Stomach (tissue), 9 donors: ENCODE measurements around the gene C19orf85. TPM values are rescaled to one million over a fixed set of nuclear protein-coding genes. Genes with fewer than 3 reads are reported as not detected.

ENCODE experiments used
- DNase-seq, 2 donors: peaks; one replicate each; pipeline versions ENCODE4 v3.0.0 to v3.0.0-alpha.2; 2013 to 2019
- H3K27ac ChIP-seq, 5 donors: fragments of 200-600 bp in 4 of 5; sonication (generic) in 4 of 5; one replicate each; pipeline ENCODE4 v1.5.1; 2013 to 2019; ENCODE audit warnings: mild to moderate bottlenecking in 1 of 5, moderate library complexity in 1 of 5
- H3K27me3 ChIP-seq, 3 donors: fragments of 200-600 bp; sonication (generic); one replicate each; pipeline ENCODE4 v1.5.1; 2017 to 2019; ENCODE audit warnings: mixed run types in 1 of 3
- H3K36me3 ChIP-seq, 4 donors: fragments of 200-600 bp; sonication (generic); 1 replicate in 3 of 4; 2 replicates in 1 of 4; pipeline ENCODE4 v1.5.1; 2016 to 2019
- H3K4me1 ChIP-seq, 4 donors: fragments of 200-600 bp; sonication (generic); one replicate each; pipeline ENCODE4 v1.5.1; 2016 to 2019
- H3K4me3 ChIP-seq, 4 donors: fragments of 200-600 bp; sonication (generic) in 3 of 4; one replicate each; pipeline ENCODE4 v1.5.1; 2016 to 2019; ENCODE audit warnings: mild to moderate bottlenecking in 1 of 4
- H3K9me3 ChIP-seq, 4 donors: fragments of 200-600 bp; sonication (generic); one replicate each; pipeline ENCODE4 v1.5.1; 2016 to 2019
- CTCF ChIP-seq, 7 experiments: fragments of 450-650 bp in 4 of 7; fragments of 200-600 bp in 3 of 7; sonication (generic) in 3 of 7; IDR thresholded peaks; one replicate each; pipeline ENCODE4 v1.5.1; 2016 to 2019; ENCODE audit warnings: antibody characterized with exemption in 7 of 7, control low read depth in 2 of 7, mild to moderate bottlenecking in 1 of 7
- EP300 ChIP-seq: sonication (generic); formaldehyde crosslinking; IDR thresholded peaks from one replicate; pipeline ENCODE4 v1.6.1; 2017; ENCODE audit warnings: antibody characterized with exemption
- POLR2A ChIP-seq, 4 donors: fragments of 450-650 bp; IDR thresholded peaks; one replicate each; pipeline ENCODE4 v1.6.1; 2016; ENCODE audit warnings: antibody characterized with exemption in 4 of 4, control low read depth in 2 of 4, mild to moderate bottlenecking in 1 of 4, moderate library complexity in 1 of 4
- POLR2AphosphoS5 ChIP-seq, 3 donors: sonication (generic); formaldehyde crosslinking; IDR thresholded peaks; one replicate each; pipeline ENCODE4 v1.6.1; 2016; ENCODE audit warnings: antibody characterized with exemption in 3 of 3
- WGBS, 5 donors: extraction: QIAGEN DNeasy Blood & Tissue Kit in 3 of 5; methylation state at CpG; one replicate each; pipeline versions ENCODE4 v1.1.5 to v1.1.7; 2013 to 2018; 5-methylcytosine and 5-hydroxymethylcytosine counted together
- intact Hi-C: fragments of 100-400 bp; cut with DNase I; formaldehyde crosslinking; loops from one replicate; pipeline ENCODE4 v1.15.1; 2023; ENCODE audit warnings: low total_unique reads
- polyA plus RNA-seq, 3 donors: library from polyadenylated mRNA; stranded (reverse); fragments of 200-250 nt; gene quantifications; one replicate each; pipeline ENCODE4 v1.2.3, GENCODE V29; 2013
- total RNA-seq, 5 donors: library from RNA; depleted of rRNA; stranded (reverse); fragments of >200 nt; gene quantifications; one replicate each; pipeline versions ENCODE4 v1.1.0 to v1.2.3, GENCODE V29; 2014 to 2016
- donor health status: healthy with polysubstance abuse.
- donor health status: Bipolar disorder and iron deficiency.
- donor health status: healthy.

The C19orf85 gene
- total and polyA plus RNA-seq, 8 donors = 0.23 TPM; not detected in 7

- H3K27ac ChIP-seq = no peak overlapping the region
- H3K36me3 ChIP-seq = peaks cover 6 to 27% (median 23%) of the 10 kb centered on the region in 4 donors
- H3K4me3 ChIP-seq = peak overlapping the region in 2 of 4 donors; percentile 51 to 60
- intact Hi-C loops = no loop called here
- no peaks in the 10 kb centered on the region for H3K9me3 ChIP-seq
- no peak for TF ChIP-seq POLR2A (IDR thresholded peaks at IDR 0.05)
- no peak for TF ChIP-seq POLR2AphosphoS5 (IDR thresholded peaks at IDR 0.05)
- TF ChIP-seq EP300 = no peak
- TF ChIP-seq CTCF (IDR thresholded peaks at IDR 0.05) = no peak
- H3K27me3 ChIP-seq = no peaks in the 10 kb centered on the region
- peaks cover 14 to 30% (median 25%) of the 10 kb centered on the region in 4 donors for H3K4me1 ChIP-seq
- 82 to 87% (median 85%) methylated on average over 13 of the region's 13 CpGs for WGBS, 5 donors
- DNase-seq = no peak
Measured at GRCh38 chr19:55477905-55478304, 13.4 kb upstream of the C19orf85 start.

DNA sequence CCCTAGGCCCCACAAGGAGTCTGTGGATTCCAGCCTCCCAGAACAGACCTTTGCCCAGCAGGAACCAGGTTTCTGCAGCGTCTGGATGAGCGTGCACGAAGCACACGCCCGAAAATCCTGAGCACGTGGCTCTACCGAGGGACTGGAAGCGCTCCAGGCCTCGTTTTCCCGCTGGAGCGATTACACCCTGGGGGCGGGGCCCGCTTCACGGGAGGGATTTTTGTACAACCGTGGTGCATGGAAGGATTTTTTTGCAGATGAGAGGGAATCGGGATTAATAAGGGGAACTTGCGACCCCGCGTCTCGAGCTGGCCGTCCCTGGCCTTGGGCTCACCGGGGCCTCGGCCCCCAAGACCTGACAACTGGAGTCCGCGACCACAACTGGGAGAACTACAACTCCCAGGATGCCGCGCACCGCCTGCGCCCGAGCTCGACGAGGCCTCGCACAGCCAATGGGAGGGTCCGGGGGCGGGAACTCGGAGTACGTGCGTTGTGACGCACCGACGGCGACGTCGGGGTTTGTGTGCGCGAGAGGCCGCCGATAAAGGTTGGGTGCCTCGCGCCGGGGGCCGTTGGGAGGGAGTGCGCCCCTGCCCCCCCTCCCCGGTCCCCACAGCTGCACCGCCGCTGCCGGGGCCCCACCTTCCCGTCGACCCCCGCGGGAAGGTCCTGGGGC, 11.7 kb upstream of the C19orf85 start, which contains the start of gene ZNF628:
TSS of gene ZNF628 (plus strand) at position 518 of the 676 bp plus-strand sequence. CDS start 3,294 bp downstream, outside the sequence.
- peaks cover 14 to 30% (median 25%) of the 10 kb centered on the region in 4 donors for H3K4me1 ChIP-seq
- peak; percentile 85 to 96 (median 94) for TF ChIP-seq POLR2AphosphoS5 (IDR thresholded peaks at IDR 0.05)
- TF ChIP-seq POLR2A (IDR thresholded peaks at IDR 0.05) = peak in 1 of 4 donors; percentile 71
- no peak for TF ChIP-seq EP300
- WGBS, 5 donors = 0 to 3% (median 1%) methylated on average over 25 to 61 of the region's 61 CpGs
- peaks cover 0 to 10% (median 6%) of the 10 kb centered on the region in 4 donors for H3K36me3 ChIP-seq
- H3K27ac ChIP-seq = peak within 1 kb of the TSS; percentile 94 to 98 (median 95)
- no peaks in the 10 kb centered on the region for H3K27me3 ChIP-seq
- no peaks in the 10 kb centered on the region for H3K9me3 ChIP-seq
- DNase-seq = peak; percentile 99 to 100
- peak within 1 kb of the TSS; percentile 51 to 69 (median 60) for H3K4me3 ChIP-seq
- intact Hi-C loops = no loop called here

- no peaks in the 10 kb centered on the region for H3K9me3 ChIP-seq
- DNase-seq = peak in 1 of 2 donors; percentile 46
- peaks cover 14 to 30% (median 25%) of the 10 kb centered on the region in 4 donors for H3K4me1 ChIP-seq
- WGBS, 5 donors = 84 to 90% (median 86%) methylated on average over 14 to 19 of the region's 19 CpGs
- intact Hi-C loops = no loop called here
- H3K27me3 ChIP-seq = no peaks in the 10 kb centered on the region
- no peak overlapping the region for H3K4me3 ChIP-seq
- no peak overlapping the region for H3K27ac ChIP-seq
- no peaks in the 10 kb centered on the region for H3K36me3 ChIP-seq
- TF ChIP-seq EP300 (no peak), CTCF (IDR thresholded peaks at IDR 0.05) (no peak), POLR2AphosphoS5 (IDR thresholded peaks at IDR 0.05) (no peak), POLR2A (IDR thresholded peaks at IDR 0.05) (no peak)
Measured at GRCh38 chr19:55474269-55475265, 10.0 kb upstream of the C19orf85 start.

DNA sequence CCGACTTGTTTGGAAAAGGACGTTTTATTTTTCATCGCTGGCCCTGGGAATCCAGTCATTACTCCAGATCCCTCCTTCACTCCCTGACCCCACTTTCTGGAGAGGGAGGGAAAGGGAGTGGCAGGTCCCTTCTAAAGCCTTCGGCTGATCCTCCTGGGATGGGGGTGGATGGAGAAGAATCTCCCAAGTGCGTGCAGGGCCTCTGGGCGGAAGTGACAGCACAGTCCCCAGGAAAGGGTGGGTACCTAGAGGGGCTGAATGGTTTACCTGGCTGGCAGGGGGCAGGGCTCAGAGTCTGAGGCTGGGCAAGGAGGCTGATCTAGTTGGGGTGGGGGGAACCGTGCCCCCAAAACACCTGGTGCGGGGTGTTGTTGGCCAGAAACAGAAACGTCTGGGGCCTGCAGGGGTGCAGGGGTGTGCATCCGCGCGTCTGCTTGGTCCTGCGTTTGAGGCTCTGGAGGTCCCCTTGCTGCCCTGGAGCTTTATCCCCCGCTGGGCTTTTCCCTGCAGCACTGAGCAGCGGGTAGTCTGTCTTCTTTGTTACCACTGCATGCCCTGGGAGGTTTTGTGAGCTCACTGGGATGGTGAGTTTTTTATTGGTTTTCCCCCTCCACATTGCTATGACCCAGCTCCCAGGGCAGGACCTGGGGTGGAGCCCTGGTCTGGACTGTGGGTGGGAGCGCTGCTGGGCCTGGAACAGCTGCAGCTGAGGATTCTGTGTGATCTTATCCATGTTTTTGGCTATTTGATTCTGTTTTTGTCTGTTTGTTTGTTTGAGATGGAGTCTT, 8.9 kb upstream of the C19orf85 start:
- no peak for TF ChIP-seq CTCF (IDR thresholded peaks at IDR 0.05)
- TF ChIP-seq EP300 = no peak
- no peak for TF ChIP-seq POLR2AphosphoS5 (IDR thresholded peaks at IDR 0.05)
- TF ChIP-seq POLR2A (IDR thresholded peaks at IDR 0.05) = no peak
- Histone ChIP-seq H3K27ac (peak overlapping the region in 1 of 5 donors; percentile 14), H3K36me3 (no peaks in the 10 kb centered on the region), H3K4me1 (peaks cover 14 to 23% (median 20%) of the 10 kb centered on the region in 4 donors), H3K4me3 (no peak overlapping the region), H3K27me3 (no peaks in the 10 kb centered on the region), H3K9me3 (no peaks in the 10 kb centered on the region)
- 69 to 77% (median 74%) methylated on average over 15 to 16 of the region's 16 CpGs for WGBS, 5 donors
- intact Hi-C loops = no loop called here
- peak in 1 of 2 donors; percentile 20 for DNase-seq
